PC-9 (cell line): Measurements from ENCODE around the gene SLC6A8.

ENCODE experiments used
- EZH2 ChIP-seq: fragments of 200-600 bp; sonication (generic); IDR thresholded peaks from 2 replicates; pipeline ENCODE4 v1.8.0; 2017; ENCODE audit warnings: antibody characterized with exemption, low read depth
- TF ChIP-seq, protein P1 (sequence below): fragments of 200-600 bp; sonication (generic); conservative IDR thresholded peaks from 2 replicates; pipeline ENCODE4 v1.6.1; 2017; ENCODE audit warnings: mixed run types, antibody characterized with exemption, mild to moderate bottlenecking, moderate library complexity

DNA sequence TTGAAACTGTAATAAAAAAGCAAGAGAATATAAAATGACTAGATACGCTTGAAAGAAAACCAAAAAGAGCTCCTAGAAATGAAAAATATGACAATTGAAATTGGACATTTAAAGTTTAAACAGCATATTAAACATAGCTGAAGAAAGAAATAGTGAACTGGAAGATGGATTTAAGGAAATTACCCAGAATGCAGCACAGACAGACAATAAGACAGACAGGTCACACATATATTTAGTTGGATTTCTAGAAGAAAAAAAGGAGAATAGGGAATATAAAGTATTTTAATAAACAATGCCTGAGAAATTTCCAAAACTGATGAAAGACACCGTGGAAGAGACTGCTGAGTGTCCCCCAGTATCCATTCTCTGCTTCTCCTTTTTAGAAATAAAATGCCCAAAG is 34.2 kb upstream of the SLC6A8 start:
- TF ChIP-seq, protein P1, sequence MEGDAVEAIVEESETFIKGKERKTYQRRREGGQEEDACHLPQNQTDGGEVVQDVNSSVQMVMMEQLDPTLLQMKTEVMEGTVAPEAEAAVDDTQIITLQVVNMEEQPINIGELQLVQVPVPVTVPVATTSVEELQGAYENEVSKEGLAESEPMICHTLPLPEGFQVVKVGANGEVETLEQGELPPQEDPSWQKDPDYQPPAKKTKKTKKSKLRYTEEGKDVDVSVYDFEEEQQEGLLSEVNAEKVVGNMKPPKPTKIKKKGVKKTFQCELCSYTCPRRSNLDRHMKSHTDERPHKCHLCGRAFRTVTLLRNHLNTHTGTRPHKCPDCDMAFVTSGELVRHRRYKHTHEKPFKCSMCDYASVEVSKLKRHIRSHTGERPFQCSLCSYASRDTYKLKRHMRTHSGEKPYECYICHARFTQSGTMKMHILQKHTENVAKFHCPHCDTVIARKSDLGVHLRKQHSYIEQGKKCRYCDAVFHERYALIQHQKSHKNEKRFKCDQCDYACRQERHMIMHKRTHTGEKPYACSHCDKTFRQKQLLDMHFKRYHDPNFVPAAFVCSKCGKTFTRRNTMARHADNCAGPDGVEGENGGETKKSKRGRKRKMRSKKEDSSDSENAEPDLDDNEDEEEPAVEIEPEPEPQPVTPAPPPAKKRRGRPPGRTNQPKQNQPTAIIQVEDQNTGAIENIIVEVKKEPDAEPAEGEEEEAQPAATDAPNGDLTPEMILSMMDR, result no peak
- no peak for TF ChIP-seq EZH2
